HCT116 (cell line): ENCODE results near the gene SHISA8.

Source experiments
- CTCF ChIP-seq, 3 experiments: fragments of 200-600 bp in 1 of 3; sonication (generic) in 1 of 3; IDR thresholded peaks in 2 of 3; conservative IDR thresholded peaks in 1 of 3; 2 replicates each; pipeline ENCODE4 v1.5.1; 2012 to 2017; ENCODE audit warnings: low read depth in 2 of 3, low read length in 2 of 3, antibody characterized with exemption in 1 of 3, borderline replicate concordance in 1 of 3, control low read depth in 1 of 3, mild to moderate bottlenecking in 1 of 3, mixed read lengths in 1 of 3, mixed run types in 1 of 3, moderate library complexity in 1 of 3; ENCODE audit not compliant: insufficient read depth in 1 of 3
- EZH2 ChIP-seq: fragments of 200-600 bp; sonication (generic); IDR thresholded peaks from 2 replicates; pipeline ENCODE4 v1.6.1; 2017; ENCODE audit warnings: antibody characterized with exemption, mixed run types
- POLR2A ChIP-seq: IDR thresholded peaks from 2 replicates; pipeline ENCODE4 v1.7.0; 2011; ENCODE audit warnings: borderline replicate concordance; ENCODE audit not compliant: insufficient read depth, insufficient read length; ENCODE audit errors: extremely low read depth
- POLR2AphosphoS5 ChIP-seq: IDR thresholded peaks from 2 replicates; pipeline ENCODE4 v1.6.1; 2011; ENCODE audit warnings: mild to moderate bottlenecking, low read depth, low read length, moderate library complexity
- RAD21 ChIP-seq: IDR thresholded peaks from 2 replicates; pipeline ENCODE4 v1.6.1; 2012; ENCODE audit warnings: low read depth, mild to moderate bottlenecking
- SIN3A ChIP-seq: IDR thresholded peaks from 2 replicates; pipeline ENCODE4 v1.6.1; 2012; ENCODE audit warnings: low read depth
- YY1 ChIP-seq: IDR thresholded peaks from 2 replicates; pipeline ENCODE4 v1.6.1; 2011; ENCODE audit warnings: low read length, low read depth, moderate library complexity, mild to moderate bottlenecking; ENCODE audit not compliant: insufficient replicate concordance; ENCODE audit errors: extremely low read depth
- ZNF274 ChIP-seq: fragments of 200-500 bp; sonication (Bioruptor generic); IDR thresholded peaks from 2 replicates; pipeline ENCODE4 v1.6.1; 2014; ENCODE audit warnings: mild to moderate bottlenecking, low read depth, low read length, inconsistent platforms

- no peak for TF ChIP-seq YY1
- no peak for TF ChIP-seq EZH2
- TF ChIP-seq CTCF (IDR thresholded peaks at IDR 0.05 in 2 of 3, conservative IDR thresholded peaks at IDR 0.05 in 1 of 3; ENCODE audit: borderline replicate concordance in 1 of 3, insufficient read depth in 1 of 3, low read depth in 2 of 3, low read length in 2 of 3) = no peak
- TF ChIP-seq POLR2AphosphoS5 = no peak
- TF ChIP-seq SIN3A = no peak
- no peak for TF ChIP-seq POLR2A
- TF ChIP-seq RAD21 = no peak
- TF ChIP-seq ZNF274 = no peak
Measured at GRCh38 chr22:41885516-41885915, 29.4 kb downstream of the SHISA8 start.
